ENCODE data around the gene C1orf115. TPM values are rescaled to one million over a fixed set of nuclear protein-coding genes. Genes with fewer than 3 reads are reported as not detected.

C1orf115 gene
- total RNA-seq, 1 donor from 2014 or later, result 1.8 TPM

GRCh38 chr1:220652995-220653394 lies 37.2 kb upstream of the C1orf115 start:
- H3K4me2 ChIP-seq (ENCODE audit: low read length), result no peak overlapping the region
- H3K27me3 Mint-ChIP-seq (ENCODE audit: low read depth, unreplicated experiment), result no peaks in the 10 kb centered on the region
- no peak overlapping the region for H2AFZ ChIP-seq (ENCODE audit: low read depth, low read length)
- H3K9me3 ChIP-seq (ENCODE audit: insufficient read depth, low read depth, low read length), result no peaks in the 10 kb centered on the region
- DNase-seq (ENCODE audit: low read depth), result no peak
- no peak overlapping the region for H3K4me3 Mint-ChIP-seq (ENCODE audit: unreplicated experiment)
- no peaks in the 10 kb centered on the region for H3K9me3 Mint-ChIP-seq (ENCODE audit: unreplicated experiment)
- H3K27ac Mint-ChIP-seq (ENCODE audit: unreplicated experiment), result no peak overlapping the region
- H4K20me1 ChIP-seq (ENCODE audit: insufficient read depth, low read length), result no peaks in the 10 kb centered on the region
- H3K36me3 ChIP-seq (ENCODE audit: insufficient read depth, low read length), result no peaks in the 10 kb centered on the region
- no peaks in the 10 kb centered on the region for H3K27me3 ChIP-seq (ENCODE audit: insufficient read depth, low read length)
- no peaks in the 10 kb centered on the region for H3K4me1 Mint-ChIP-seq (ENCODE audit: low read depth, unreplicated experiment)
- H3K36me3 Mint-ChIP-seq (ENCODE audit: low read depth, unreplicated experiment), result no peaks in the 10 kb centered on the region
- no peaks in the 10 kb centered on the region for H3K4me1 ChIP-seq (ENCODE audit: insufficient read depth, low read length)
- TF ChIP-seq, protein P1, sequence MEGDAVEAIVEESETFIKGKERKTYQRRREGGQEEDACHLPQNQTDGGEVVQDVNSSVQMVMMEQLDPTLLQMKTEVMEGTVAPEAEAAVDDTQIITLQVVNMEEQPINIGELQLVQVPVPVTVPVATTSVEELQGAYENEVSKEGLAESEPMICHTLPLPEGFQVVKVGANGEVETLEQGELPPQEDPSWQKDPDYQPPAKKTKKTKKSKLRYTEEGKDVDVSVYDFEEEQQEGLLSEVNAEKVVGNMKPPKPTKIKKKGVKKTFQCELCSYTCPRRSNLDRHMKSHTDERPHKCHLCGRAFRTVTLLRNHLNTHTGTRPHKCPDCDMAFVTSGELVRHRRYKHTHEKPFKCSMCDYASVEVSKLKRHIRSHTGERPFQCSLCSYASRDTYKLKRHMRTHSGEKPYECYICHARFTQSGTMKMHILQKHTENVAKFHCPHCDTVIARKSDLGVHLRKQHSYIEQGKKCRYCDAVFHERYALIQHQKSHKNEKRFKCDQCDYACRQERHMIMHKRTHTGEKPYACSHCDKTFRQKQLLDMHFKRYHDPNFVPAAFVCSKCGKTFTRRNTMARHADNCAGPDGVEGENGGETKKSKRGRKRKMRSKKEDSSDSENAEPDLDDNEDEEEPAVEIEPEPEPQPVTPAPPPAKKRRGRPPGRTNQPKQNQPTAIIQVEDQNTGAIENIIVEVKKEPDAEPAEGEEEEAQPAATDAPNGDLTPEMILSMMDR (IDR thresholded peaks at IDR 0.05; ENCODE audit: insufficient read depth, low read depth, low read length), result no peak
- TF ChIP-seq EZH2 (IDR thresholded peaks at IDR 0.05; ENCODE audit: insufficient read depth, low read length), result no peak
- H3K9ac ChIP-seq (ENCODE audit: low read length), result no peak overlapping the region
- H3K4me3 ChIP-seq (ENCODE audit: insufficient read depth, low read depth, low read length), result no peak overlapping the region
- H3K79me2 ChIP-seq (ENCODE audit: insufficient read depth, low read length), result no peaks in the 10 kb centered on the region
- FAIRE-seq, result no peak
- no peak overlapping the region for H3K27ac ChIP-seq (ENCODE audit: low read depth, low read length)

GRCh38 chr1:220655509-220655908 lies 34.7 kb upstream of the C1orf115 start:
- no peak overlapping the region for H3K4me2 ChIP-seq (ENCODE audit: low read length)
- H3K27me3 ChIP-seq (ENCODE audit: insufficient read depth, low read length), result no peaks in the 10 kb centered on the region
- Mint-ChIP-seq H3K36me3 (ENCODE audit: low read depth, unreplicated experiment) (no peaks in the 10 kb centered on the region), H3K27me3 (ENCODE audit: low read depth, unreplicated experiment) (no peaks in the 10 kb centered on the region), H3K9me3 (ENCODE audit: unreplicated experiment) (no peaks in the 10 kb centered on the region), H3K4me1 (ENCODE audit: low read depth, unreplicated experiment) (no peaks in the 10 kb centered on the region), H3K4me3 (ENCODE audit: unreplicated experiment) (no peak overlapping the region), H3K27ac (ENCODE audit: unreplicated experiment) (no peak overlapping the region)
- no peak overlapping the region for H3K27ac ChIP-seq (ENCODE audit: low read depth, low read length)
- H3K4me3 ChIP-seq (ENCODE audit: insufficient read depth, low read depth, low read length), result no peak overlapping the region
- TF ChIP-seq, protein P1 (IDR thresholded peaks at IDR 0.05; ENCODE audit: insufficient read depth, low read depth, low read length), result no peak
- no peak for TF ChIP-seq EZH2 (IDR thresholded peaks at IDR 0.05; ENCODE audit: insufficient read depth, low read length)
- H3K9me3 ChIP-seq (ENCODE audit: insufficient read depth, low read depth, low read length), result no peaks in the 10 kb centered on the region
- DNase-seq (ENCODE audit: low read depth), result no peak
- H3K9ac ChIP-seq (ENCODE audit: low read length), result no peak overlapping the region
- H3K36me3 ChIP-seq (ENCODE audit: insufficient read depth, low read length), result no peaks in the 10 kb centered on the region
- FAIRE-seq, result no peak
- no peaks in the 10 kb centered on the region for H3K4me1 ChIP-seq (ENCODE audit: insufficient read depth, low read length)
- H2AFZ ChIP-seq (ENCODE audit: low read depth, low read length), result no peak overlapping the region
- H3K79me2 ChIP-seq (ENCODE audit: insufficient read depth, low read length), result no peaks in the 10 kb centered on the region
- no peaks in the 10 kb centered on the region for H4K20me1 ChIP-seq (ENCODE audit: insufficient read depth, low read length)

GRCh38 chr1:220655961-220656740 lies 34.0 kb upstream of the C1orf115 start:
- H3K27ac Mint-ChIP-seq (ENCODE audit: unreplicated experiment), result no peak overlapping the region
- no peak for FAIRE-seq
- no peaks in the 10 kb centered on the region for H3K36me3 ChIP-seq (ENCODE audit: insufficient read depth, low read length)

More at GRCh38 chr1:220655961-220656740, 34.0 kb upstream of the C1orf115 start:
- Mint-ChIP-seq H3K4me3 (ENCODE audit: unreplicated experiment) (no peak overlapping the region), H3K36me3 (ENCODE audit: low read depth, unreplicated experiment) (no peaks in the 10 kb centered on the region), H3K4me1 (ENCODE audit: low read depth, unreplicated experiment) (no peaks in the 10 kb centered on the region), H3K27me3 (ENCODE audit: low read depth, unreplicated experiment) (no peaks in the 10 kb centered on the region), H3K9me3 (ENCODE audit: unreplicated experiment) (no peaks in the 10 kb centered on the region)
- H3K9me3 ChIP-seq (ENCODE audit: insufficient read depth, low read depth, low read length), result no peaks in the 10 kb centered on the region
- H3K9ac ChIP-seq (ENCODE audit: low read length), result no peak overlapping the region
- no peaks in the 10 kb centered on the region for H3K27me3 ChIP-seq (ENCODE audit: insufficient read depth, low read length)
- no peak for DNase-seq (ENCODE audit: low read depth)
- no peak overlapping the region for H3K27ac ChIP-seq (ENCODE audit: low read depth, low read length)
- H3K79me2 ChIP-seq (ENCODE audit: insufficient read depth, low read length), result no peaks in the 10 kb centered on the region
- H3K4me1 ChIP-seq (ENCODE audit: insufficient read depth, low read length), result no peaks in the 10 kb centered on the region
- no peak overlapping the region for H3K4me3 ChIP-seq (ENCODE audit: insufficient read depth, low read depth, low read length)
- TF ChIP-seq EZH2 (IDR thresholded peaks at IDR 0.05; ENCODE audit: insufficient read depth, low read length), result no peak
- TF ChIP-seq, protein P1 (IDR thresholded peaks at IDR 0.05; ENCODE audit: insufficient read depth, low read depth, low read length), result no peak
- no peaks in the 10 kb centered on the region for H4K20me1 ChIP-seq (ENCODE audit: insufficient read depth, low read length)
- no peak overlapping the region for H3K4me2 ChIP-seq (ENCODE audit: low read length)
- H2AFZ ChIP-seq (ENCODE audit: low read depth, low read length), result no peak overlapping the region

All from astrocyte (in vitro differentiated cells and primary cell).